CD4-positive, alpha-beta T cell treated with Interleukin-10 for 1 hour (primary cell): ENCODE results near the gene DOHH.
A peak's percentile ranks its signal among the peaks of the same experiment; 100 is the strongest.

Source experiments
- DNase-seq: peaks from one replicate; pipeline ENCODE4 v3.0.0-alpha.2; 2020

Gene DOHH

DNA sequence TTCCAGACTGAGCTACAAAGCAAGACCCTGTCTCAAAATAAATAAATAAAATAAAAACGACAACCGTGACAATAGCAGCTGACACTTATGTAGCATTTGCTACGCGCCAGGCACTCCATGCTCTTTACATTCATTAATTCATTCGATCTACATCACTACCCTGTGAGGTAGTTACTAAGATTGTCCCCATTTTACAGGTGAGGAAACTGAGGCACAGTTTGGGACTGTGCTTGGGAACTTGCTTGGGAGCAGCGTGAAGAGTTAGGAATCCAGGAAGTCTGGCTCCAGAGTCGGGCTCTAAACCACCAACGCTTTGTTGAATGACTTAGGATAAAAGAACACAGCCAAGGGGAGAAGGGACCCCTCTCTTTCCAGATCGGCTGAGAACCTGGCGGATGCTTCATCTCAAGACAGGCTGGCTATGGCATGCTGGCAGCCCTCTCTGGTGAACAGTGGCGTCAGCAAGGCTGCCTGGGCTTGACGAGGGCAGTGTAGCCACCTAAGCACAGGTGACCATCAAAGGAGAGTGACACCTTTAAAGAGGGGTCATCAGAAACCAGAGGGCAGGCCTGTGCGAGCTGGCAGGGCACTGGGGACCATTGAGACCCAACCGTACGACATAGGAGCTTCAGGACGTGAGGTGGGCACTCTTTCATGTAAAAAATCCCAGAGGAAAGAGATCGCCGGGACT lies 591 bp downstream of the DOHH start:
- no peak for DNase-seq

DNA sequence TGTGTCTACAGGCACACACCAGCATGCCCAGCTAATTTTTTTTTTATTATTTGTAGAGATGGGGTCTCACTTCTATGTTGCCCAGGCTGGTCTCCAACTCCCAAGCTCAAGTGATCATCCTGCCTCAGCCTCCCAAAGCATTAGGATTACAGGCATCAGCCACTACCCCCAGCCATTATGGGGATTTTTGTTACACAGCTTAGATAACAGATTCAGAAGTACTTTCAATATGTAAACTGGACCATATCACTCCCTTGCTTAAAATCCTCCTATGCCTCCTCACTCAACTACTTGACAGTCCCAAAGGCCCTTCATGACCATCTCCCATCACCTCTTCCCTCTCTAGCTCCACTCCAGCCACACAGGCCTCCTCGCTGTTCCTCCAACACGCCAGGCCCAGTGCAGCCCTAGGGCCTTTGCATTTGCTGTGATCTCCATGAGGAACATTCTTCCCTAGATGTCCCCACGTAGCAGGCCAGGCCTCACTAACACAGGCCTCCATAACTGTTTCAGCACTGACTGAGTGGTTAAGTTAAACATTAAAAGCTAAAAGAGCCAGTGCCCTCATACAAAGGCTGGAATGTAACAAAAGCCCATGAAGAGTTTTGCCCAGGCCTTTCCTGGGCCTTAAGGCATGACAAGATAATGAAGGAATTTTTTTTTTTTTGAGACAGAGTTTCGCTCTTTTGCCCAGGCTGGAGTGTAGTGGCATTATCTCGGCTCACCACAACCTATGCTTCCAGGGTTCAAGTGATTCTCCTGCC lies 2.5 kb downstream of the DOHH start:
- no peak for DNase-seq

- DNase-seq, result no peak
Observed at GRCh38 chr19:3496392-3497273, 3.8 kb downstream of the DOHH start.

DNA sequence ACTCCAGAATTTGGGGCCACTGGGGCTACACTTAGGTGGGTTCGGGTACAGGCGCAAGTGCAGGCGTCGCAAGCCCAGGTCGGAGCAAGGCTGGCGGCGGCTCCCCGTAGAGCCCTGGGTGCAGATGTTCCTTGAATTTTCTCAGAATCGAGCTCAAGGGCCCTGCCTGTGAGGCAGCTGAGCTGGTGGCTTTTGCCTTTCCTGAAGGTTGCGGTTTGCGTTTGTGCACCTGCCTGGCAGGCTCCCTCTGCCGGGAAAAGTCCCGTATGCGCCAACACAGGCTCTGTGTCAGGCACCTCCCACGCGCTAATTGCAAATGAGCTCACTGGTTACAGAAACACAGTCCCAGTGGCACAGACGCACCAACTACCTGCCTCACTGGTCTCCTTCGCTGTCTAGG lies 5.9 kb downstream of the DOHH start:
- DNase-seq, result peak; percentile 64

GRCh38 chr19:3494051-3494450 lies 6.4 kb downstream of the DOHH start:
- DNase-seq, result peak; percentile 39

DNA sequence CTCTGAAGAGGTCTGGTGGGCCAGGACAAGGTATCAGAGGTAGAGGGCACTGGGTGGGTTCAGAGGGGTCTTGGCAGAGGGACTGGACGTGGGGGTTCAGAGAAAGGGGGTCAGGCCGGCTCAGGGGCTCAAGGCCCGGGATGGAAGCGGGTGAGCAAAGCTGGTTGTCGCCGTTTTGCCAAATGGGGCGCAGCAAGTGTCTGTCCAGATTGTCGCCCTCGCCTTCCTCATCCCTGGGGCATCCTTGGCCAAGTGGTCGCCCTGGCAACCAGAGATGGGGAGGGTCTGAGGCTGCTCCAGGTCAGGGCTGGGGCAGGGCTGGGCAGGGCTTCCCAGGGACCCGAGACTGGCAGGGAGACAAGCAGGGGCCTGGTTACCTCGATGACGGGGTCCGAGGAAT lies 6.8 kb downstream of the DOHH start:
- no peak for DNase-seq

GRCh38 chr19:3492919-3493318 lies 7.6 kb downstream of the DOHH start:
- no peak for DNase-seq

- no peak for DNase-seq
Observed at GRCh38 chr19:3492131-3492839, 8.2 kb downstream of the DOHH start.

- DNase-seq, result no peak
Observed at GRCh38 chr19:3491396-3492119, 8.9 kb downstream of the DOHH start.

- DNase-seq, result no peak
Observed at GRCh38 chr19:3483226-3483628, 17.2 kb downstream of the DOHH start, which contains the start of gene SMIM44. SMIM44 (minus strand) TSS chr19:3483441; CDS start chr19:3483403, 38 bp downstream.

GRCh38 chr19:3482507-3483225 lies 17.8 kb downstream of the DOHH start:
- no peak for DNase-seq

GRCh38 chr19:3481241-3482090 lies 19.0 kb downstream of the DOHH start:
- no peak for DNase-seq

DNA sequence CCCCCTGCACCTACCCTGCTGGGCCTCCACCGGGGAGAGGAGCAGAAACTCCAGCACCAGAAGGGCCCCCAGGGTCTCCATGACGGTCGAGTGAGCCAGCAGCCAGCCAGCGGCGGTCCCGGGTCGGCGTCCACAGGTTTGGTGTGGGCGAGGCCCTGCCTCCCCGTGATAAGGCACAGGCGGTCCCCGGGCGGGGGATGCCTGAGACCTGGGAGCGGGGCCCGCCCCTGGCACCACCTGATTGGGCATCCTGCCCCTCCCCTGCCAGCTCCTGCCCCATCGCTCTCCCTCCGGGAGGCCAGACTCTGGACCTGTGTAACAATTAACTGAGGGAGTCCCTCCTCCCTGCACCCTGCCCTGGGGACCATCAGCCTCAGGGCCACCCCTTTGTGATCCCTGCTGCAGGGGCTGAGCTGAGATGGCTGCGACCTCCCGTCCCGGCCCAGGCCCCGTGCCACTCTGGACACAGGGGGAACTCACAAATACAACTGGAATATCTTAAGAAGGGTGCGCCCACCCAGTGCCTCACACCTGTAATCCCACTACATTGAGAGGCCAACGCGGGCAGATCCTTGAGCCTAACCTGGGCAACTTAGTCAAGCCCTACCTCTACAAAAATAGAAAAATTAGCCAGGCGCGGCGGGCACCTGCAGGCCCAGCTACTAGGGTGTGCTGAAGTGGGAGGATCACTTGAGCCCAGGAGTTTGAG lies 19.9 kb downstream of the DOHH start, which contains the start of gene SMIM24:
Gene SMIM24 (minus strand): TSS at position 143 of the 709 bp plus-strand sequence. CDS start 62 bp downstream, at position 81.
- DNase-seq, result no peak

DNA sequence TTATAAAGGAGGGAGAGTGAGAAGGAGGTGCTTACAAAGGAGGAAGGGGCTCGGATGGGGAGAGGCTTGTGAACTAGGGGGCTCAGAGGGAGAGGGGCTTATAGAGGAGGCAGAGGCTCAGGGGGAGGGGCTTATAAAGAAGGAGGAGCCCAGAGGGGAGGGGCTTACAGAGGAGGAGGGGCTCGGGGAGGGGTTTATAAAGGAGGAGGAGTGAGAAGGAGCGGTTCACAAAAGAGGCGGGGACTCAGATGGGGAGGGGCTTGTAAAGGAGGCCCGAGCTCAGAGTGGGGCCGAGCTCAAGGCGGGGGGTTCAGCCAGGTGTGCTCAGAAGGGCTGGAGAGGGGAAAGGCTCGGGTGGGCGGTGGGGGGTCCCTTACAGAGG lies 20.6 kb downstream of the DOHH start:
- DNase-seq, result peak; percentile 40

DNA sequence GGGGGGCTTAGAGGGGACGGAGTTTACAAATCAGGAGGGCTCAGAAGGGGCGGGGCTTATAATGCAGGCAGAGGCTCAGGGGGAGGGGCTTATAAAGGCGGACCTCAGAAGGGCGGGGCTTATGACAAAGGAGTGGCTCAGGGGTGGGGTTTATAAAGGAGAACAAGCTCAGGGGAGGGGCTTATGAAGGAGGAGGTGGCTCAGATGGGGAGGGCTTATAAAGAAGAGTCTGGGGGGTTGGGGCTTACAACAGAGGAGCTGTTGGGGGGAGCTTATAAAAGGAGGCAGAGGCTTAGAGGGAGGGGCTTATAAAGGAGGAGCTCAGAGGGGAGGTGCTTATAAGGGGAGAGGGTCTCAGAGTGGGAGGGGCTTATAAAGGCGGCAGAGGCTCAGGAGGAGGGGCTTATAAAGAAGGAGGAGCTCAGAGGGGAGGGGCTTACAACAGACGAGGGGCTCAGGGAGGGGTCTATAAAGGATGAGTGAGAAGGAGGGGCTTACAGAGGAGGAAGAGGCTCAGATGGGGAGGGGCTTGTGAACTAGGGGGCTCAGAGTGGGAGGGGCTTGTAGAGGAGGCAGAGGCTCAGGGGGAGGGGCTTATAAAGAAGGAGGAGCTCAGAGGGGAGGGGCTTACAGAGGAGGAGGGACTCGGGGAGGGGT lies 21.2 kb downstream of the DOHH start:
- peak; percentile 68 for DNase-seq

GRCh38 chr19:3478409-3479176 lies 21.9 kb downstream of the DOHH start:
- DNase-seq, result peak; percentile 24

DNA sequence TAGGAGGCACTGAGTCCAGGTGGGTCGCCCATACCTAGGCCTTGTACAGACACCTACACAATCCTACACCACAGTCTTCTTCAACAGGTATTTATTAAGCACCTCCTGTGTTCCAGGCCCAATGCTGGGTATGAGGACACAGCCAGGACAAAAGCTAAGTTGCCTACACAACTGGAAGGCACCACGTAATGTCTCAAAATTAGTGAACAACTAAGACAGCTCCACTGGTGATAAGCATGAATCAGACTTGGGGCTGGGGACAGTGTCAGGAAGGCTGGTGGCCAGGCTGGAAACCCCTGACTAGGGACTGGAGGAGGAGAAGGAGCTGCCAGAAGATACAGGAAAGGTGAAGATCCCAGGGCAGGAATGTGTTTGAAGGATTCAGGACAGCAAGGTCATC lies 22.5 kb downstream of the DOHH start:
- no peak for DNase-seq

DNA sequence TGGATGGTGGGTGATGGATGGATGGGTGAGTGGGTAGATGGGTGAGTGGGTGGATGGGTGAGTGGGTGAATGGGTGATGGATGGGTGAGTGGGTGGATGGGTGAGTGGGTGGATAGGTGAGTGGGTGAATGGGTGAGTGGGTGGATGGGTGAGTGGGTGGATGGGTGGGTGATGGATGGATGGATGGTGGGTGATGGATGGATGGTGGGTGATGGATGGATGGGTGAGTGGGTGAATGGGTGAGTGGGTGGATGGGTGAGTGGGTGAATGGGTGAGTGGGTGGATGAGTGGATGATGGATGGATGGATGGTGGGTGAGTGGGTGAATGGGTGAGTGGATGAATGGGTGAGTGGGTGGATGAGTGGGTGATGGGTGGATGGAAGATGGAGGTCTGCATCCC lies 23.0 kb downstream of the DOHH start:
- no peak for DNase-seq
